Body of pancreas (tissue), 4 donors: ENCODE results near the gene SLC25A13. TPM values are rescaled to one million over a fixed set of nuclear protein-coding genes. Genes with fewer than 3 reads are reported as not detected.
A peak's percentile ranks its signal among the peaks of the same experiment; 100 is the strongest.

ENCODE experiments used
- ATAC-seq: fragments of 150-250 bp; one replicate; pipeline ENCODE4 v1.9.1; 2016
- DNase-seq, 4 donors: peaks; one replicate each; pipeline ENCODE4 v3.0.0-alpha.2; 2019
- H3K27ac ChIP-seq, 4 donors: fragments of 200-600 bp; sonication (generic); 1 replicate in 3 of 4; 2 replicates in 1 of 4; pipeline versions ENCODE4 v1.5.1 to v1.6.1; 2016 to 2019; ENCODE audit warnings: mild to moderate bottlenecking in 1 of 4, mixed read lengths in 1 of 4, moderate library complexity in 1 of 4
- H3K27me3 ChIP-seq, 2 donors: fragments of 200-600 bp; sonication (generic); one replicate each; pipeline ENCODE4 v1.6.0; 2016; ENCODE audit warnings: mild to moderate bottlenecking in 1 of 2
- H3K36me3 ChIP-seq, 2 donors: fragments of 200-600 bp; sonication (generic); replicated peaks in 1 of 2; 2 replicates each; pipeline ENCODE4 v1.5.1; 2016; ENCODE audit warnings: low read depth in 2 of 2; ENCODE audit not compliant: insufficient read depth in 1 of 2
- H3K4me1 ChIP-seq: fragments of 200-600 bp; sonication (generic); one replicate; pipeline ENCODE4 v1.6.0; 2016
- H3K4me3 ChIP-seq, 2 donors: fragments of 200-600 bp; sonication (generic); 1 replicate in 1 of 2; 2 replicates in 1 of 2; pipeline ENCODE4 v1.5.1; 2016 to 2019
- H3K9me3 ChIP-seq, 3 donors: fragments of 200-600 bp; sonication (generic); 1 replicate in 2 of 3; 2 replicates in 1 of 3; pipeline ENCODE4 v1.5.1; 2016
- CTCF ChIP-seq, 7 experiments: fragments of 450-650 bp in 4 of 7; fragments of 200-600 bp in 3 of 7; sonication (generic) in 3 of 7; IDR thresholded peaks; one replicate each; pipeline ENCODE4 v1.5.1; 2016 to 2019; ENCODE audit warnings: antibody characterized with exemption in 7 of 7
- POLR2A ChIP-seq, 3 donors: fragments of 450-650 bp; IDR thresholded peaks; one replicate each; pipeline ENCODE4 v1.6.1; 2016; ENCODE audit warnings: antibody characterized with exemption in 3 of 3, mild to moderate bottlenecking in 2 of 3
- WGBS, 2 donors: methylation state at CpG; one replicate each; pipeline ENCODE4 v1.1.5; 2017; 5-methylcytosine and 5-hydroxymethylcytosine counted together
- intact Hi-C: fragments of 100-400 bp; cut with DNase I; formaldehyde crosslinking; loops from one replicate; pipeline ENCODE4 v1.15.1; 2023
- total RNA-seq, 2 donors: library from RNA; depleted of rRNA; stranded (reverse); fragments of >200 nt; gene quantifications; one replicate each; pipeline ENCODE4 v1.1.0, GENCODE V29; 2016

The SLC25A13 gene
- total RNA-seq, 2 donors from 2014 or later = 9.6 to 20.1 TPM

GRCh38 chr7:96322847-96323461, 1.1 kb upstream of the SLC25A13 start:
- intact Hi-C loops = no loop called here
- no peak for DNase-seq
- Histone ChIP-seq H3K4me1 (peaks cover 44% of the 10 kb centered on the region), H3K27ac (peak overlapping the region in 2 of 4 donors; percentile 93 to 97), H3K9me3 (no peaks in the 10 kb centered on the region), H3K4me3 (no peak overlapping the region), H3K27me3 (no peaks in the 10 kb centered on the region), H3K36me3 (no peaks in the 10 kb centered on the region)
- 86 to 90% methylated on average over 7 of the region's 7 CpGs for WGBS, 2 donors
- no peak for ATAC-seq
- TF ChIP-seq POLR2A (IDR thresholded peaks at IDR 0.05) (no peak), CTCF (IDR thresholded peaks at IDR 0.05) (no peak)

GRCh38 chr7:96322373-96322695, 436 bp upstream of the SLC25A13 start:
- Histone ChIP-seq H3K4me1 (peaks cover 37% of the 10 kb centered on the region), H3K27me3 (no peaks in the 10 kb centered on the region), H3K4me3 (no peak overlapping the region), H3K27ac (peak overlapping the region; percentile 93 to 99 (median 98)), H3K36me3 (no peaks in the 10 kb centered on the region), H3K9me3 (no peaks in the 10 kb centered on the region)
- DNase-seq (no peak), ATAC-seq (no peak)
- intact Hi-C loops = no loop called here
- TF ChIP-seq CTCF (IDR thresholded peaks at IDR 0.05) (no peak), POLR2A (IDR thresholded peaks at IDR 0.05) (no peak)
- 11 to 20% methylated on average over 9 of the region's 9 CpGs for WGBS, 2 donors

DNA sequence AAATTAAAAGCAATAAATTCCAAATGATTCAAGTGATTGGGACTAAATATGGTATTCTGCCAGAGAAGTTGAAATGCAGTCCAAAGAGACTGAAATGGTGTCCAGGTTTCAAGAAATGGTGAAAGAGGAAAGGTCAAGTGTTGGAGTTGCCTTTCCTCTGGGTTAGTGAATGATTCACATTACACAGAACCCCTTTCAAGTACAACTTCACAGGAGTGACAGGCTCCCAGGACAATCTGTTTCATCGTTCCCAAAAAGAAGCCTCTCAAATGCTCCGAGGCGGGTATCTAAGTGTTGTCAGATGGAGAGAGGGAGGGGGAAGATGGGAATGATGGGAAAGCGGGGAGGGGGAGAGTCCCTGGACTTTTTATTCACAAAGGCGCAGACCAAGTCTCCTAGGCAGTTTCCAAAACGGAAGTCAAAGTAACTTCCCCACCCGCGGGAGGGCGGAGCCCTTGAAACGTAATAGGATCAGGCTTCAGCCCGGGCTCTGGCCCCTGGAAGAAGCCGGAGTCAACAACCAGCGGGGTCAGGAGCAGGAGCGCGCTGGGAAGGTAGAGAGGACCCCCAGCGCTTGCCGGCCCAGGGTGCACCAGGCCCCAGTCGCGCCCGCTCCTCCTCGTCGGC, 754 bp downstream of the SLC25A13 start:
- H3K4me1 ChIP-seq = peaks cover 35% of the 10 kb centered on the region
- no peaks in the 10 kb centered on the region for H3K27me3 ChIP-seq
- WGBS, 2 donors = 0% methylated on average over 5 to 22 of the region's 22 CpGs
- H3K27ac ChIP-seq = peak overlapping the region; percentile 93 to 99 (median 98)
- no peaks in the 10 kb centered on the region for H3K36me3 ChIP-seq
- peak overlapping the region; percentile 80 to 83 for H3K4me3 ChIP-seq
- no peak for TF ChIP-seq CTCF (IDR thresholded peaks at IDR 0.05)
- peak in 1 of 3 donors; percentile 77 for TF ChIP-seq POLR2A (IDR thresholded peaks at IDR 0.05)
- DNase-seq (peak; percentile 80 to 90 (median 84)), ATAC-seq (peak; percentile 70)
- no peaks in the 10 kb centered on the region for H3K9me3 ChIP-seq
- intact Hi-C loops = no loop called here

DNA sequence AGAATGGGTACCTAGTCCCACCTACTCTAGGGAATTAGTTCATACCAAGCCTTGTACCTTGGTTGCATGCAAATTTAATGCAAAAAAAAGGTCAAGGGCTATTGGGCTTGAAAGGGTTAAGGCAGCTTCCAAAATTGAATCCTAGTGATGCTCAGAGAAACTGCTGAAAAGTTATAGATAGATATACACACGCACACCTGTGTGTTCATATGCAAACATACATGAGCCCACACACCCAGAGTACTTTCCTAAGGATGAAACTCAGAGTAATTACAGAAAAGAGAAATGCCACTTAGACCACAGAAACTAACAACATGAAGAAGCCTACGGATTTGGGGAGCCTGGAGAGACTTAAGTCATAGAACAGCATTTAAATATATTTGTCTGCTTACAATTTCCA, 1.5 kb downstream of the SLC25A13 start:
- DNase-seq = no peak
- ATAC-seq = no peak
- H3K27me3 ChIP-seq = no peaks in the 10 kb centered on the region
- intact Hi-C loops = no loop called here
- H3K4me3 ChIP-seq = no peak overlapping the region
- H3K4me1 ChIP-seq = peaks cover 38% of the 10 kb centered on the region
- no peaks in the 10 kb centered on the region for H3K9me3 ChIP-seq
- no peaks in the 10 kb centered on the region for H3K36me3 ChIP-seq
- peak overlapping the region; percentile 93 to 99 (median 98) for H3K27ac ChIP-seq
- WGBS, 2 donors = 11 to 18% methylated on average over 2 of the region's 2 CpGs
- TF ChIP-seq POLR2A (IDR thresholded peaks at IDR 0.05) (no peak), CTCF (IDR thresholded peaks at IDR 0.05) (no peak)

GRCh38 chr7:96319439-96319838, 2.5 kb downstream of the SLC25A13 start:
- DNase-seq (no peak), ATAC-seq (no peak)
- intact Hi-C loops = no loop called here
- Histone ChIP-seq H3K4me3 (no peak overlapping the region), H3K27me3 (no peaks in the 10 kb centered on the region), H3K9me3 (no peaks in the 10 kb centered on the region), H3K36me3 (no peaks in the 10 kb centered on the region), H3K27ac (no peak overlapping the region), H3K4me1 (peaks cover 42% of the 10 kb centered on the region)
- TF ChIP-seq CTCF (IDR thresholded peaks at IDR 0.05) (no peak), POLR2A (IDR thresholded peaks at IDR 0.05) (no peak)
